Measurements from ENCODE around the gene ANK3.

The ANK3 gene

DNA sequence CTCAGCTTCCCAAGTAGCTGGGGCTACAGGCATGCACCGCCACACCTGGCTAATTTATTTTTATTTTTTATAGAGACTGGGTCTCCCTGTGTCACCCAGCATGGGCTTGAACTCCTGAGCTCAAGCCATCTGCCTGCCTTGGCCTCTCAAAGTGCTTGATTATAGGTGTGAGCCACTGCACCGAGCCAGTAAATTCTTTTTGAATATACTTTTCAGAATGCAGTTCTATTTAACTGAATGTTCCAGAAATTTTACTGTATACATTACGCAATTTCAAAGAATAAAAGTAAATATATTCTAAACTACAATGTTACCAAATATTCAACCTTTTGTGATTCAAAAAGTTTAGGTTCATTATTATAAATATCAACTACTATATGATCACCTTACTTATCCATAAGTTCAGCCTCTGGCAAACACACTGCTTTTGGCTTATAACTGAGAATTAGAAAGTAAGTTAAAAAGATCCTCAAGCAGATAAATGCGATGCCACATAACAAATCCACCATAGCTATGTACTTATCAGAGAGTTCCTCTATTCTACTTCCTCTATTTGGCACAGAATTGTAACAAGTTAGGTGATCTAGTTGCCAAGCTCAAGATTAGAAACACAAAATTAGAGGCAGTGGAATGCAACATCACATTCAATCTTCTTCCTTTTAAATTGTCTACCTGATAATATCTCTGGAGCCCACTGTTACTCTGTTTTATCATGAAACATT is 118.2 kb downstream of the ANK3 start:
- DNase-seq, result no peak

DNA sequence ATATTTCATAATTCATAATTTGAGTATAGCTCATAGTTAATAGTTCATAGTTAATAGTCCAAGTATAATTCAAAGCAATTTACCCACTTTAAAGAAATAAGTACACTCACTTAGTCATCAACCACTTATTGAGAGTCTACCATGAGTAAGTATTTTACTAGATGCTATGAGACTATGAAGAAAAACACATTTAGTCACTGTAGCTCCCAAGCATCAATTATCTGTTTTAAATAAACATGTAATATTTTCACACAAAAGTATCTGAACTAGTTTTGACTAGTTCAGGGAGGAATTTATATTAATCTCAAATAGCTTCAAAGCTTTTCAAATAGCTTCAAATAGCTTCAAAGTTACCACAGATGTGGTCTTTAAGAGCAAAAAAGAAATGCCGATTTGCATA is 119.2 kb downstream of the ANK3 start:
- DNase-seq, result no peak

DNA sequence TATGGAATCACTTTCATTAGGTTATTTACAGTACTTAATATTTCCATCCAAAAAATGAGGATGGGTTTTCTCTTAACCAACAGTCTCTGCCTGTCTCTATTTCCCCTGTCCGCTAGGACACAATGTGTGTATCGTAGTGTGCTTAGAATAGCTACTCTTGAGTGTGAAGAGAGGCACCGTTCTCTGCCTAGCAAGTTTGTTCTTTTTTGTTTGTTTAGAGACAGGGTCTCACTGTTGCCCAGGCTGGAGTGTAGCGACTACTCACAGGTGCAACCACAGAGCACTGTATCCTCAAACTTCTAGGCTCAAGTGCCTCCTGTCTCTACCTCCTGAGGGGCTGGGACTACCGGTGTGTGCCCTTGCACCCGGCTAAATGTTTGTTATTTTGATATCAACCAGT is 121.9 kb downstream of the ANK3 start:
- DNase-seq, result no peak

DNA sequence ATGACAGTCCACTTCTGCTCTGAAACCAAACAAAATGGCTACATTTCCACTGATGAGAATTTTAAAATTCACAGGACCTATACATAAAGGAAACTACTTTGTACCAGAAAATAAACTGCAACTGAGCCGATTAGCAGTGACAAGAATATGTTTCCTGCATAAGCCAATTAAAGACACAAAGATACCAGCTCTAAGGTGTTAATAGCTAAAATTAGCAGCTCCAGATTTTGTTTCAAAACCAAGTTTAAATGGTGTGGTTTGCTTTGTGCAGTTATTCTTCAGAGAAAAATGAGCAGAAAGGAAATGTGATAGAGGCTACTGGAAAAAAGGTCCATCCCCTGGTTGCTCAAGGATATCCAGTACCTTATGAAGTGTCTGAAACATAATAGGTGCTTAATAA is 123.2 kb downstream of the ANK3 start:
- no peak for DNase-seq

DNA sequence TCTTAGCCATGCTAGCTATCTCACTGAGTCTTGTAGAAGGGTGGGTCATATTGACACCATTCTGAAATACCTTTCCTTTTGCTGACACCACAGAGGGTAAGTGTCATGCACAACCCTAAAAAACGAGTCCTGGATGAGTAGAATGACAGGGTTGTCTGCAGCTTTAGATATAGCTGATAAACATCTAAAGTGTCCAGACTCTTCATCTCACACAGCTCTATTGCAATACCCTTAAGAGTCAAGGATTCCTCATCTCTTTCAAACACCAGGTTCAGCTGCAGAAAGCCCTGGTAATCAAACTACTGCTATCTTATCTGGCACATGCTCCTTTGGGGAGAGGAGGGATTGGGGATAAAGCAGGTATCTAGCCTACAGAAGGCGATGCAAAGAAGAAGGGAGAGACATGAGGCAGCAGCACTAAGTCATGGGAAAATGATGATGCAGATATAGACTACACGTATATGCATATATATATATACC is 127.0 kb downstream of the ANK3 start:
- DNase-seq, result no peak

DNA sequence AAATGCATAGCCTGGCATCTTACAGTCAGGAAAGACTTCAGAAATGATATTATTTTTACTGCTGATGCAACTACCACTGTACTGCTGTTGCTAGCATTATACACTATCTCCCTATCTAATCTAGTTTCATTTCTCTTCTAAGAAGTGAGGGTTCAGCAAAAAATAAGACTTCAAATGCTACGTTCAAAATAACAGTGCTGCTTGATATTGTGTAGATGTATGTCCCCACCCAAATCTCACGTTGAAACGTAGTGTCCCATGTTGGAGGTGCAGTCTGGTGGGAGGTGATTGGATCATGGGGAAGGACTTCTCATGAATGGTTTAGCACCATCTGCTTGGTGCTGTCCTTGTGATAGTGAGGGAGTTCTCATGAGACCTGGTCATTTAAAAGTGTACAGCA is 129.4 kb downstream of the ANK3 start:
- DNase-seq, result no peak

DNA sequence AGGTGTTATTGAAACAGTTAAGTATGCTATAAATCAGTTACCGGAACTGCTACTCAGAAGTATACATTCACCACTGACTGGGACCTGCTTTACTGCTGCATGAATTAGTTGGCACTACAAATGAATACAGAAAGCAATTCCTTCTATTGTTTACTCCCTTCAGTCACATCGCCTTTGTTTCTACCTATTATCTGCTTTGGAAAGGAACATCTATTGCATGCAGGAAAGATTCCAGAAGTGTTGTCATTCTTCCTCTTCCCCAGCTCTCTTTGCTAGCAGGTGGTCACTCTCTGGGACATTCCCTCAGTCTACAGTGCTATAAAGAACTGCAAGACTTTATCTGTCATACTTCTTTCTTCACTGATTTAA is 131.3 kb downstream of the ANK3 start:
- no peak for DNase-seq

DNA sequence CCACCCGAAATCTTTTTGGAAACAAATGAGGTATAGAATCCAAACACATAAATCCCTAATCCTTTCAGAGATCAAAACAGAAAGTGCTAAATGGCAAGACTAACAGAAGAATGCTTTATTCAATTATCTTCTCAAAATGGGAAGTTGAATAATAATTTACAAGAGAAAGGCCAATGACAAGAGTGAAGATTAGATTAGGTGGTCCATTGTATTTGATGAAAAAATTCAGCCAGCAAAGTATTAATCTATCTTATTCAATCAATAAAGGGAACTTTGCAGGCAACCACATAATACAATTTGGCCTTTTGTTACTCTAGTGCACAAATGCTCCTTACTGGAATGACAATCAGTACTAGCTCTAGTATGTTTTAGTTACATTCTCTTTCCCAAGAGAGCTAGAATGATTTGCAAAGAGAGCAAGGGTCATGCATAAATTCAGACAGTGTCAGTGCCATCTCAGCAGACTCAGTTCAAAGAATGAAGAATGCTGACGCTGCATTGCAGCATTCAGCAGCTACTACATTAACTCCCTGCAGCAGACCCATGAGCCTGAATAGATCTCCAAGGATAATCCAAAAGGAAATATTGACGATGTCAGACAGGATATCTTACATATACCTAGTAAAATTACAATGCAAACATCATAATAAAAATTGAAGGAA is 131.8 kb downstream of the ANK3 start:
- no peak for DNase-seq

DNA sequence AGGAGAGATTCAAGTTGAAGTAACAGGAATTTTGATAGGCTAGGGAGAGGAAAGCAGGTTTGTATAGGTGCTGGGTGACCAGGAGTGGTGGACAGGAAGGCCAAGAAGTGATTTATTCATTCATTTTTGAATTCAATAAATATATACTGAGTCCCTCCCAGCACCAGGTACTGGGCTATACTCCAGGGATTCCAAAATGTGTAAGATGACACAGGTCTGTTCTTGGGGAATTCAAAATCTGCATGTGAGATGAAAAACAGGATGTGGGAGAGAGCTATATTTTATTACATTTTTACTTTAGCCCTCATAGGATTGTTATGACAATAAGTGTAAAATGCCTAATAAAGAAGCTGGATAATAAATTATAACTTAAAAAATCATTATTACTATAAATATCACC is 134.9 kb downstream of the ANK3 start:
- DNase-seq, result no peak

DNA sequence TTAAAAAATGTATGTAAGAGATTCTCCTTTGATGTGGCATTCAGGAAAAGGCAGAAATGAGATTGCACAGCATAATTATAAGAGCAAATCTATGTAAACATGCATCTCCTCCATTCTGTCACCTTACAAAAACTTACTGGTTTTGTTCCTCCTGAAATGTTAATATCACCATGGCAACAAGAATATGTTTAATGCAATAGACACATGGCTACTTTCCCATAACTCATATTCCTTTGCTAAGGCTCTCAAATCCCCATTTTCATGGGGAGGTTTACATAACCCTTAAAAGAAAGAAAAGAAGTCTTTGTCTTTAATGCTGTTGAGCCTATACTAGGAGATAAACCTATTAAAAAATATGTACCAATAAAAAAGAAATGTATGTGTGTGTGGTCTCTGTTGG is 136.2 kb downstream of the ANK3 start:
- DNase-seq, result no peak

DNA sequence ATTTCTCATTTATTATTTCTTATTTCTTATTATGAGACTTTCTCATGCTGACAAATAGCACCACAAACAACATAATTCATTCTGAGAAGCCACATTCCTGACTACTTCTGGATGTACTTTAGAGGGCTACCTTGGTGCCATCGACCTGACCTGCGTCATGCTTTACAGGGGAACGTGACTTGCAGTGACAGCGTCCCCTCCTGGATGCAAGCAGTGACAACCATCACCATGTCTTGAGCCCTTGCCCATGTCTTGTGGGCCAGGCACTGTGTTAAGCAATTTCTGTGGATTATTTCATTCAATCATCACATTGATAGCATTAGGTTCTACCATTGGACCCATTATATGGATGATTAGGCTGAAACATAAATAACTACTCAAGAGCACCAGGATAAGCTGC is 137.0 kb downstream of the ANK3 start:
- no peak for DNase-seq

DNA sequence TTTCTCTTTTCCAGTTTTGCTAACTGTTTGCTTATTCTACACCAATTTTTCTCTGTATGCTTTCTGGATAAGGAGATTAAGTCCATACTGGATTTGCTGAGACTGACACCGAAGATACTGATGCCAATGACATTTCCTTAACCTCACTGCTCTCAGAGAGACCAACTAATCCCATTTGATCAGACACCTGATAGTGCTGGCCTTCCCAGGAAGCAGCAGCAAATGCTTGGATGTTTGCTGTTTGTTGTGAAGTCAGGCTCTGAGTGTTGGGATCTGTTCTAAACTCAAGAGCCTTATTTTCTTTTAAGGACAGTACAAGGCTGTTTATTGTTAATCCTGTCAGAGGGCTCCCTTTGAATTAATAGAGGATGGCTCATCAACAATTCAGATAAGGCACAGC is 143.3 kb downstream of the ANK3 start:
- DNase-seq, result no peak

DNA sequence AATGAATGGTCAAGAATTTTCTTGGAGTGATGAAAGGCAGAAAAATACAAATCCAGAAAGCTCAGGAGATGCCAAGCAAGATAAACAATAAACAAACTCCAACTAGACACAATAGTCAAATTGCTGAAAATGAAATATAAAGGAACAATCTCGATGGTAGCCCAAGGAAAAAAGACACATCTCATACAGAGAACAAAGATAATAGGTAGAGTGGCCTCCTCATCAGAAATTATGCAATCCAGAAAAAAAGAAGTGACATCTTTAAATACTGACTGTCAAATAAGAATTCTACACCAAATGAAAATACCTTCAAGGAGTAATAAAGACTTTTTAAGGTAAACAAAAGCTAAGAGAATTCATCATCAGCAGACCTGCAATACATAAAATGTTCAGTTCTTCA is 150.4 kb downstream of the ANK3 start:
- DNase-seq, result no peak

DNA sequence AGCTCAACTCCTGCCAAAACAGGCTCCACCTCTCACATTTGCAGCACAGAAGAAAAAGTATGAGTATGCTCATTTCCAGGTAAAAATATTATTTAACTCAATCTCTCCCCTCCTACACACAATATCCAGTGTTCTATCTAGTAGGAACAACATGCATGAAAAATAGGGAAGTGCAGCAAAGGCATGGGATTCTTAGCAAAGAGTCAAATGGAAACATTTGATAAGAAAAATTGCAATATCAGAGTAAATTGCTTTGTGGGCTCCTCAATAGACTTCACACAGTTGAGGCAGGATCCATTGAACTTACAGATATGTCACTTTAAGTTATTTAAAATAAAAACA is 150.9 kb downstream of the ANK3 start:
- DNase-seq, result no peak

DNA sequence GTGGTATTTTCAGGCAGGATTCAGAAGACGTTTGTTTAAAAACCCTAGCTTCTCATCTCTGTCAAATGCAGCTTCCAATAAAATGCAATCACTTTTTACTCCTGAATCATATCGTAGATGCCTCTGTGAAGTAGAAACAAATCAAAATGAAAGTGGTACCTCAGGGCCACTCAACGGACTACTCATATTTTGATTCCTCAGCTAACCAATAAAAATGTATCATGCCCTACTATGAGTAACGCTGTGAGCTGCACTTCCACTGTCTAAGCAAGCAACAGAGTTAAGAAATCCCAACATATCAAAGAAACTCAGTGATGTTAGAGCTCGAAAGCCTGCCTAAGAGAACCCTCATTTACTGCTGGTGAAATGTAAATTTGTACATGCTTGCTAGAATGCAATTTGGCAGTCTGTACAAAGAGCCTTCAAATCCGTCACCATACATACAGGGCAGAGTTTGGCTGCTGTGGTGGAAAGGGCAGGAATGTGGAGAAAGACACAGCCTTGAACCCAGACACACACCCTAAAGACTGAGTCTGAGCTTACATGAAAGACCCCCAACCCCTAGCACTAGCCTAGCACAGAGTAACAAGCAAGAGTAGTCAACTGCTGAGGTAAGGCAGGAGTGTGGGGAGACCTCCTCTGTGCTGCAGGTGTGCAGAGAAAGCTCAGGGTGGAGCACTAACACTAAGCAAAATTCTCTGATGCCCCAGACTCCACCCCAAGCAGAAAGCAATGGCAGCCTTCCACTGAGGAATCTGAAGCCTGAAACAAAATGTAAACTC is 151.5 kb downstream of the ANK3 start:
- peak; percentile 42 for DNase-seq

DNA sequence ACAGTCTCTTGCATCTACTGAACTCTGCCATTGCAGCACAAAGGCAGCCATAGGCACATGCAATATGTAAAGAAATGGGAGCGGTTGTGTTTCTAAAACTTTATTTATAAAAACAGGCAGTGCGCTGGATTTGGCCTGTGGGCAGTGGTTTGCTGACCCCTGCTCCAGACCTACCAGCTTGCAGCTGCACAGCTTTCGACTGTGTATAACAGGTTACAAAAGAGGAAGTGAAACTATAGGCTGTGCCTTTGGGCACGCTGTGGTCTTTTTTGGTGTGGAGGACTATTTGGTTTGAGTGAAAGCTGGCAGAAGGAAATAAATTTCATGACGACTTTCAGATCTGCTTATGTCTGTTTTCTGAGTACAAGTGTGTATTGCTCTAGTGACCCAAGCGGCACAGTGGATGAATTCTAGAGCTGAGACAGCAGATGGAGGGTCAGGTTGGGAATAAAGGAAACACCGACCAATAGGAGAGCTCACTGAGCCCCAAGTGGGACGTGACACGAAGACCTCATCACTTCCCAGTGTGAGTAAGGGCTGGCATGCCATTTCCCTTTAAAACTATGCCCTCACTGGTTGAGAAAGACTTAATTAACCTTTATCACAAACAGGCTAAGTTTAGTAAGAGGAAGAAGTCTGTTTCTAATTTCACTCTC is 152.7 kb downstream of the ANK3 start:
- DNase-seq, result no peak

DNA sequence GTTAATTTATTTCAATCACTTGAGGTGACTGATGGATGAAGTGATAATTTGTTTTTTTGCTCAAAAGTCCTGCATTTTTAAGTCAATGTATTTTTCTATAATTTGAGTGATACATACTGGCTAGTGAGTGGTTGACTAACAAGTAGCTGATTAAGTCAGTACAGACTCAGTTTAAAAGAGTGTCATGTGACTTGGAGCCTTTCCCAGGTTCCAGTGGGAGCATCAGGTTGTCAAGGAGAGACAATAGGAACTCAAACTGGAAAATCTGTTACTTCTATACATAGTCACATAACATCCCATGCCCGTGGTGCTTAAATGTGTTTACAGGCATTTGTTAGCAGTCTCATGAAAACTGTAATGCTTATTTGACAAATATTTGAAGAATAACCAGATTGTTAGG is 154.7 kb downstream of the ANK3 start:
- DNase-seq, result peak; percentile 24

DNA sequence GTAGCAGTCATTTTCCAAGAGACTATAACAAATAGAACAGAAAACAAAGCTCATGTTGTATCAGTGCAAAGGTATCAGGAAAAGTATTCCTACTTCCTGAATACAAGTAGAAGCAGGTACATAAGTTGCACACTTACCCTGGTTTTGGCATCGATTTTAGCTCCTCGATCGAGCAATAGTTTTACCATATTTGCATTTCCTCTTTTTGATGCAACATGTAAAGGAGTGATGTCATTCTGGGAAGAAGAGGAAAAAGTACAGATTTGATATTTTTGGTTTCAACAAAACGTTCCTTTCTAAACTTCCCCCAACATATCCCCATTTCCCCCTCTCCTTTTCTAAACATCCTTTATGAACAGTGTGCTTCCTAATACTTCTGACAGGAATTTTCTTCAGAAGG is 155.1 kb downstream of the ANK3 start:
- no peak for DNase-seq

DNA sequence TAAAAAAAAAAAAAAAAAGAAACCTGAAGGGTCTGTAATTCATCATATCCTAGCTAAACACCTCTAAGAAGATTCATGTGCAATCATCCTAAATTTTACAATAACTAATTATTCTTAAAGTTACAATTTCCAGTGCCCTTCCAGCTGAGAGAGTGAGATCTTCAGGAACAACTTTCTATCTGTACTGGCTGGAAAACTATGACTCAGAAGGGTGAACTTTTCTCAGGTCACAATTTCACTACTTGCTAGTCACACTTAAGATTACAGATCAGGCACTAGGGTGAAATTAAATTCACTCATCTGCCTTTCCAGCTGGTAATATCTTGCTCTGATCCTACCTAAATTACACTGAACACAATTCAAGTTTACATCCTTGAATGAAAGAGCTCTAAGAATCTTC is 158.8 kb downstream of the ANK3 start:
- no peak for DNase-seq

DNA sequence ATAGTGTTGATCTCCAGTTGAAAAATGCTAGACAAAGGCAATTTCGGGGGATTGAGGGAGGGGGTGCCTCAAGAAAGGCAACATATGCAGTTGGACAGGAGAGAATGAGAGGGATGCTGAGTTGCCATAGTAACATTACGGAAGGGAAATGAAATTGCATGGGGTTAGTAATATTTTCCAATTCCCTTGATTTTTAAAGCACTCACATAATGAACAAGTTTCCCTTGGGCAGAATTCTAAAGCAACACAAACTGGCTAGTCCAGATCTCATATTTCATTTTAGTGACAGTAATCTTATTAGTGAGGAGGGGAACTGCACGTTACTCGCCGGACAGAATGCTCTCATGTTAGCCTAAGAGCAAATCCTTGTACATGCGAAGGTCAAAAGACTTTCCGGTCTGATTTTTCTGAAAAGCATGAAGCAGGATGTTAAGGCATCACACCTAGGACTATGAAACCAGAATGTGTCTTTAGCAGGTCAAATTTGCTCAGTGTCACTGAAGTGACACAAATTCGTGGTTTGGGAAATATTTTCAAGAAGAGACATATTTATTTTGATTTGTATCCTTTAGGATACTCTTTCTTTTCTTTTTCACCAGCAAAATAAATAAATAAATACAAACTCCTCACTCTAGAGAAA is 165.5 kb downstream of the ANK3 start:
- no peak for DNase-seq

DNA sequence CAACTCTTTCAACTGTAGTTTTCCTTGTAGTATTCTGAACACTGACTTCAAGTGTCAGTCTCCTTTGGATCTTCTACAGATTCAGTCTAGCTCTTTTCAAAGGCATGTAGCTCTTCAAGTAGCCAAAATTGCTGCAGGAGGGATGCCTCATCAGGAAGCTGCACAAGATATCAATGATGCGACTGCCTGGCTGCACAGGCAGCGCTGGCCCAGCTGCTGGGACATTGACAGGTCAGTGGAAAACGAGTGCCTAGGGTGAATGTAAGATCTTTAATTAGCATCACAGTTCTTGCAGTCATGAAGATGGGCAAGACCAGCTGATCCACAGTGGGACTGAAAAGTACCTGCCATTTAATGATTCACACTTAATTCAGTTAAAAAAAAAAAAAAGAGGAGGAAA is 167.6 kb downstream of the ANK3 start:
- DNase-seq, result no peak

DNA sequence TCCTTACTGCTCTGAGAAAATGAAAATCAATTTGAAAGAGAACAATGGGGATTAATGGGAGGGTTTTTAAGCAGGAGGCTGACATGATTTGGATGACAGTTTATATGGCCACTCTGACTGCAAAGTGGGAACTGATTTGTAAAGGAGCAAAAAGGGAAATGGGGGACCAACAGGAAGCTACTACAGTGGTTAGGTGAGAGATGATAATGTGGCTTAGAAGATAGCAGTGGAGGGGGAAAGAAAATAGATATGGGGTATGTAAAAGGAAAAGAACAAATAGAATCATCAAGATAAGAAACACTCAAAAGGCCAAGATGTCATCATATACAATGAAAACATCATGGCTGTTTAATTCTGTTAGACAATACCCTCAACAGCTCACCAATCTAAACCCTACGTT is 177.5 kb downstream of the ANK3 start:
- DNase-seq, result no peak

DNA sequence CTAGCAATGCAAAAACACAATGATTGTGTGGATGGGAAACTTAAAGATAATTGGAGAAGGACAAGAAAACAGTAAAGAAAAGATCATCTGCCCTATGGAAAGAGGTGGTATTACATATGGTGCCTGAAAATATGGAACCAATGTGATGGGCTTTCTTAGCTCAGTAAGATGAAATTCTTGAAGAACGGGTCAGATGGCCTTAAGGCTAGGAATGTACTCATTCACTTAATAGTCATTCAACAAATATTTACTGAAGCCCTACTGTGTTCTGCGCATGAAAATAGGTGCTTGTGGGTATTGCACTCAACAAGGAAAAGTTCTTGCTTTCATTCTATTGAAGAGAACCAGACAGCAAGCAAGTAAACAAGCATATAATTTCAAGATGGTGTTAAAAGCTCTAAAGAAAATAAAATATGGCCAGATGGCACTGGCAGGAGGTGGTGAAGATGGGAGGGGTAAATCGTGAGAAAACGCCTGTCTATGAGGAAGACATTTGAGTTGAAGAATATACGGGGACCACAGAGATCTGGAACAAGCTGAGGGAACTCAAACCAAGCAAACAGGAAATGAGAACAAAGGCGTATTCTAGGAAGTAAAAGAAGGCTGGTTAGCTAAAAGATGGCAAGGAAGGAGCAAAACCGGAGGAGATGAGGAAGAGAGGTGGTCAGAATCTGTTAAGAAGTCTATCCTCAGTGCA is 179.7 kb downstream of the ANK3 start:
- DNase-seq, result no peak
